PC-9 (cell line): ENCODE data around the gene KIAA1671.

Source experiments
- EZH2 ChIP-seq: fragments of 200-600 bp; sonication (generic); IDR thresholded peaks from 2 replicates; pipeline ENCODE4 v1.8.0; 2017; ENCODE audit warnings: antibody characterized with exemption, low read depth
- TF ChIP-seq, protein P1 (sequence below): fragments of 200-600 bp; sonication (generic); conservative IDR thresholded peaks from 2 replicates; pipeline ENCODE4 v1.6.1; 2017; ENCODE audit warnings: mixed run types, antibody characterized with exemption, mild to moderate bottlenecking, moderate library complexity

DNA sequence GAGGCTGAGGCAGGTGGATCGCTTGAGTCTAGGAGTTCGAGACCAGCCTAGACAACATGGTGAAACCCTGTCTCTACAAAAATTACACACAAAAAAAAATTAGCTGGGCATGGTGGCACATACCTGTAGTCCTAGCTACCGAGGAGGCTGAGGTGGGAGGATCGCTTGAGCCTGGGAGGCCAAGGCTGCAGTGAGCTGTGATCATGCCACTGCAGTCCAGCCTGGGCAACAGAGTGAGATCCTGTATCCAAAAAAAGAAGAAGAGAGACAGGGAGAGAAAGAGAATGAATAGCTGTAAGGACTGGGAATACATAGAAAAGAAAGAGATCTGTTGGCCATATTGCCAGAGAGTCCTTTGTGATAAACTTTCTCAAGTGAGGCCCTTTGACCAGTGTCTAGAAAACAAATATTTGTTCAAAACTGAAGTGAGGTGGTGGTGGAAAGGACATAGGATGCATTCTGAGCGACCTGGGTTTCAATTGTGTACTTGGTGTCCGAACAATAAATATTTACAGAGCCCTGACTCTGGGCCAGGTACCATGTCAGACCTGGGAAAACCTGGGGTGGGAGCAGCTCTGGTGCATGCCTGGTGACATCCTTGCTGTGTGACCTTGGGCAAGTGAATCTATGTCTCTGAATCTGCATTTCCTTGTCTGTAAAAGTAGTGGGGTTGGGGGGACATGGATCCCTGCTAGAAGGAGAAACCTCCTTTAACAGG is 157.5 kb downstream of the KIAA1671 start:
- TF ChIP-seq, protein P1, sequence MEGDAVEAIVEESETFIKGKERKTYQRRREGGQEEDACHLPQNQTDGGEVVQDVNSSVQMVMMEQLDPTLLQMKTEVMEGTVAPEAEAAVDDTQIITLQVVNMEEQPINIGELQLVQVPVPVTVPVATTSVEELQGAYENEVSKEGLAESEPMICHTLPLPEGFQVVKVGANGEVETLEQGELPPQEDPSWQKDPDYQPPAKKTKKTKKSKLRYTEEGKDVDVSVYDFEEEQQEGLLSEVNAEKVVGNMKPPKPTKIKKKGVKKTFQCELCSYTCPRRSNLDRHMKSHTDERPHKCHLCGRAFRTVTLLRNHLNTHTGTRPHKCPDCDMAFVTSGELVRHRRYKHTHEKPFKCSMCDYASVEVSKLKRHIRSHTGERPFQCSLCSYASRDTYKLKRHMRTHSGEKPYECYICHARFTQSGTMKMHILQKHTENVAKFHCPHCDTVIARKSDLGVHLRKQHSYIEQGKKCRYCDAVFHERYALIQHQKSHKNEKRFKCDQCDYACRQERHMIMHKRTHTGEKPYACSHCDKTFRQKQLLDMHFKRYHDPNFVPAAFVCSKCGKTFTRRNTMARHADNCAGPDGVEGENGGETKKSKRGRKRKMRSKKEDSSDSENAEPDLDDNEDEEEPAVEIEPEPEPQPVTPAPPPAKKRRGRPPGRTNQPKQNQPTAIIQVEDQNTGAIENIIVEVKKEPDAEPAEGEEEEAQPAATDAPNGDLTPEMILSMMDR = no peak
- TF ChIP-seq EZH2 = no peak
